ENCODE data around the gene CTCF.
A peak's percentile ranks its signal among the peaks of the same experiment; 100 is the strongest.

The CTCF gene

GRCh38 chr16:67647111-67647651 is 84.9 kb downstream of the CTCF start:
- Histone ChIP-seq H3K4me1 (ENCODE audit: insufficient read depth, low read length, poor library complexity, severe bottlenecking) (peaks cover 24% of the 10 kb centered on the region), H3K4me2 (ENCODE audit: low read depth, low read length, poor library complexity, severe bottlenecking) (peak overlapping the region; percentile 82), H3F3A (ENCODE audit: low read depth) (no peaks in the 10 kb centered on the region), H3K36me3 (ENCODE audit: insufficient read depth, low read length) (peaks cover 35% of the 10 kb centered on the region; the same call in 1 of the 2 replicates), H3K9me3 (ENCODE audit: insufficient read depth, low read depth, low read length) (no peaks in the 10 kb centered on the region), H3K9ac (ENCODE audit: low read depth, low read length, poor library complexity, severe bottlenecking) (peak overlapping the region; percentile 98), H3K4me3 (ENCODE audit: low read length, poor library complexity, severe bottlenecking) (peak overlapping the region; percentile 98), H2AFZ (ENCODE audit: low read length) (no peak overlapping the region), H3K79me2 (ENCODE audit: insufficient read depth, low read length) (peaks cover 62% of the 10 kb centered on the region), H3K9me2 (replicated peaks; ENCODE audit: low read depth, low read length) (no peaks in the 10 kb centered on the region), H4K20me1 (ENCODE audit: insufficient read depth, low read length, poor library complexity, severe bottlenecking) (peaks cover 23% of the 10 kb centered on the region), H3K27me3 (ENCODE audit: insufficient read depth, low read length, poor library complexity, severe bottlenecking) (no peaks in the 10 kb centered on the region)
- TF ChIP-seq CTCF (conservative IDR thresholded peaks at IDR 0.05; ENCODE audit: low read length): no peak
- no peak for TF ChIP-seq EZH2phosphoT487 (IDR thresholded peaks at IDR 0.05; ENCODE audit: borderline replicate concordance)

GRCh38 chr16:67647681-67648080 is 85.4 kb downstream of the CTCF start:
- Histone ChIP-seq H3K9ac (ENCODE audit: low read depth, low read length, poor library complexity, severe bottlenecking) (no peak overlapping the region), H3K4me1 (ENCODE audit: insufficient read depth, low read length, poor library complexity, severe bottlenecking) (peaks cover 24% of the 10 kb centered on the region), H3K27me3 (ENCODE audit: insufficient read depth, low read length, poor library complexity, severe bottlenecking) (no peaks in the 10 kb centered on the region), H3K9me3 (ENCODE audit: insufficient read depth, low read depth, low read length) (no peaks in the 10 kb centered on the region), H3K4me2 (ENCODE audit: low read depth, low read length, poor library complexity, severe bottlenecking) (no peak overlapping the region), H3K79me2 (ENCODE audit: insufficient read depth, low read length) (peaks cover 64% of the 10 kb centered on the region), H3K9me2 (replicated peaks; ENCODE audit: low read depth, low read length) (no peaks in the 10 kb centered on the region), H3K4me3 (ENCODE audit: low read length, poor library complexity, severe bottlenecking) (no peak overlapping the region), H2AFZ (ENCODE audit: low read length) (no peak overlapping the region), H3K36me3 (ENCODE audit: insufficient read depth, low read length) (peaks cover 38% of the 10 kb centered on the region; the same call in 1 of the 2 replicates), H4K20me1 (ENCODE audit: insufficient read depth, low read length, poor library complexity, severe bottlenecking) (peaks cover 23% of the 10 kb centered on the region), H3F3A (ENCODE audit: low read depth) (no peaks in the 10 kb centered on the region)
- no peak for TF ChIP-seq CTCF (conservative IDR thresholded peaks at IDR 0.05; ENCODE audit: low read length)
- no peak for TF ChIP-seq EZH2phosphoT487 (IDR thresholded peaks at IDR 0.05; ENCODE audit: borderline replicate concordance)

GRCh38 chr16:67648088-67648763 is 85.9 kb downstream of the CTCF start:
- peaks cover 23% of the 10 kb centered on the region for H4K20me1 ChIP-seq (ENCODE audit: insufficient read depth, low read length, poor library complexity, severe bottlenecking)
- no peak overlapping the region for H3K9ac ChIP-seq (ENCODE audit: low read depth, low read length, poor library complexity, severe bottlenecking)
- H3F3A ChIP-seq (ENCODE audit: low read depth): no peaks in the 10 kb centered on the region
- no peaks in the 10 kb centered on the region for H3K27me3 ChIP-seq (ENCODE audit: insufficient read depth, low read length, poor library complexity, severe bottlenecking)
- H3K79me2 ChIP-seq (ENCODE audit: insufficient read depth, low read length): peaks cover 64% of the 10 kb centered on the region
- H3K36me3 ChIP-seq (ENCODE audit: insufficient read depth, low read length): peaks cover 38% of the 10 kb centered on the region; the same call in 1 of the 2 replicates
- no peak overlapping the region for H2AFZ ChIP-seq (ENCODE audit: low read length)
- H3K4me2 ChIP-seq (ENCODE audit: low read depth, low read length, poor library complexity, severe bottlenecking): no peak overlapping the region
- no peak overlapping the region for H3K4me3 ChIP-seq (ENCODE audit: low read length, poor library complexity, severe bottlenecking)
- no peaks in the 10 kb centered on the region for H3K9me2 ChIP-seq (replicated peaks; ENCODE audit: low read depth, low read length)
- TF ChIP-seq CTCF (conservative IDR thresholded peaks at IDR 0.05; ENCODE audit: low read length) (no peak), EZH2phosphoT487 (IDR thresholded peaks at IDR 0.05; ENCODE audit: borderline replicate concordance) (no peak)
- peaks cover 24% of the 10 kb centered on the region for H3K4me1 ChIP-seq (ENCODE audit: insufficient read depth, low read length, poor library complexity, severe bottlenecking)
- no peaks in the 10 kb centered on the region for H3K9me3 ChIP-seq (ENCODE audit: insufficient read depth, low read depth, low read length)
